WTC11 (cell line): ENCODE results near the gene FBXO2.
"Not testable (repeated sequence)": the region's sequence is repeated elsewhere in the genome, so short reads cannot be mapped to it uniquely, and the experiment has no call there.

Source experiments
- ESRRA ChIP-seq: sonication (generic); formaldehyde crosslinking; IDR thresholded peaks from 2 replicates; pipeline ENCODE4 v1.8.1; 2022; ENCODE audit warnings: mild to moderate bottlenecking, missing genetic modification reagents, borderline replicate concordance
- GABPB1 ChIP-seq: sonication (generic); formaldehyde crosslinking; IDR thresholded peaks from 2 replicates; pipeline ENCODE4 v1.8.1; 2023; ENCODE audit warnings: mild to moderate bottlenecking, missing genetic modification reagents
- JUN ChIP-seq: sonication (generic); formaldehyde crosslinking; IDR thresholded peaks from 2 replicates; pipeline ENCODE4 v1.8.0; 2023; ENCODE audit warnings: mild to moderate bottlenecking, missing genetic modification reagents
- SP1 ChIP-seq: sonication (generic); formaldehyde crosslinking; conservative IDR thresholded peaks from 2 replicates; pipeline ENCODE4 v1.8.1; 2022; ENCODE audit warnings: missing genetic modification reagents
- TEAD4 ChIP-seq: sonication (generic); formaldehyde crosslinking; IDR thresholded peaks from 2 replicates; pipeline ENCODE4 v1.8.0; 2022; ENCODE audit warnings: mild to moderate bottlenecking, missing genetic modification reagents
- TF ChIP-seq, protein P1 (sequence below): fragments of 200-600 bp; IDR thresholded peaks from 2 replicates; pipeline ENCODE4 v1.8.0; 2022; ENCODE audit warnings: antibody characterized with exemption
- TF ChIP-seq, protein P2 (sequence below): sonication (generic); formaldehyde crosslinking; IDR thresholded peaks from 2 replicates; pipeline ENCODE4 v1.8.1; 2023; ENCODE audit warnings: mild to moderate bottlenecking, missing genetic modification reagents
- TF ChIP-seq, protein P3 (sequence below): sonication (generic); formaldehyde crosslinking; IDR thresholded peaks from 2 replicates; pipeline ENCODE4 v1.8.0; 2023; ENCODE audit warnings: mild to moderate bottlenecking, missing genetic modification reagents

DNA sequence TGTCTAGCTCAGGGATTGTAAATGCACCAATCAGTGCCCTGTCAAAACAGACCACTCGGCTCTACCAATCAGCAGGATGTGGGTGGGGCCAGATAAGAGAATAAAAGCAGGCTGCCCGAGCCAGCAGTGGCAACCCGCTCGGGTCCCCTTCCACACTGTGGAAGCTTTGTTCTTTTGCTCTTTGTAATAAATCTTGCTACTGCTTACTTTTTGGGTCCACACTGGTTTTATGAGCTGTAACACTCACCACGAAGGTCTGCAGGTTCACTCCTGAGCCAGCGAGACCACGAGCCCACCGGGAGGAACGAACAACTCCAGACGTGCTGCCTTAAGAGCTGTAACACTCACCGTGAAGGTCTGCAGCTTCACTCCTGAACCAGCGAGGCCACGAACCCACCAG lies 44.9 kb downstream of the FBXO2 start:
- TF ChIP-seq, protein P1, sequence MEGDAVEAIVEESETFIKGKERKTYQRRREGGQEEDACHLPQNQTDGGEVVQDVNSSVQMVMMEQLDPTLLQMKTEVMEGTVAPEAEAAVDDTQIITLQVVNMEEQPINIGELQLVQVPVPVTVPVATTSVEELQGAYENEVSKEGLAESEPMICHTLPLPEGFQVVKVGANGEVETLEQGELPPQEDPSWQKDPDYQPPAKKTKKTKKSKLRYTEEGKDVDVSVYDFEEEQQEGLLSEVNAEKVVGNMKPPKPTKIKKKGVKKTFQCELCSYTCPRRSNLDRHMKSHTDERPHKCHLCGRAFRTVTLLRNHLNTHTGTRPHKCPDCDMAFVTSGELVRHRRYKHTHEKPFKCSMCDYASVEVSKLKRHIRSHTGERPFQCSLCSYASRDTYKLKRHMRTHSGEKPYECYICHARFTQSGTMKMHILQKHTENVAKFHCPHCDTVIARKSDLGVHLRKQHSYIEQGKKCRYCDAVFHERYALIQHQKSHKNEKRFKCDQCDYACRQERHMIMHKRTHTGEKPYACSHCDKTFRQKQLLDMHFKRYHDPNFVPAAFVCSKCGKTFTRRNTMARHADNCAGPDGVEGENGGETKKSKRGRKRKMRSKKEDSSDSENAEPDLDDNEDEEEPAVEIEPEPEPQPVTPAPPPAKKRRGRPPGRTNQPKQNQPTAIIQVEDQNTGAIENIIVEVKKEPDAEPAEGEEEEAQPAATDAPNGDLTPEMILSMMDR = not testable (repeated sequence)
- not testable (repeated sequence) for TF ChIP-seq TEAD4, ESRRA, SP1, GABPB1, JUN (CRISPR knock-in tag)
- TF ChIP-seq, protein P2, sequence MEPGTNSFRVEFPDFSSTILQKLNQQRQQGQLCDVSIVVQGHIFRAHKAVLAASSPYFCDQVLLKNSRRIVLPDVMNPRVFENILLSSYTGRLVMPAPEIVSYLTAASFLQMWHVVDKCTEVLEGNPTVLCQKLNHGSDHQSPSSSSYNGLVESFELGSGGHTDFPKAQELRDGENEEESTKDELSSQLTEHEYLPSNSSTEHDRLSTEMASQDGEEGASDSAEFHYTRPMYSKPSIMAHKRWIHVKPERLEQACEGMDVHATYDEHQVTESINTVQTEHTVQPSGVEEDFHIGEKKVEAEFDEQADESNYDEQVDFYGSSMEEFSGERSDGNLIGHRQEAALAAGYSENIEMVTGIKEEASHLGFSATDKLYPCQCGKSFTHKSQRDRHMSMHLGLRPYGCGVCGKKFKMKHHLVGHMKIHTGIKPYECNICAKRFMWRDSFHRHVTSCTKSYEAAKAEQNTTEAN (CRISPR knock-in tag) = not testable (repeated sequence)
- TF ChIP-seq, protein P3, sequence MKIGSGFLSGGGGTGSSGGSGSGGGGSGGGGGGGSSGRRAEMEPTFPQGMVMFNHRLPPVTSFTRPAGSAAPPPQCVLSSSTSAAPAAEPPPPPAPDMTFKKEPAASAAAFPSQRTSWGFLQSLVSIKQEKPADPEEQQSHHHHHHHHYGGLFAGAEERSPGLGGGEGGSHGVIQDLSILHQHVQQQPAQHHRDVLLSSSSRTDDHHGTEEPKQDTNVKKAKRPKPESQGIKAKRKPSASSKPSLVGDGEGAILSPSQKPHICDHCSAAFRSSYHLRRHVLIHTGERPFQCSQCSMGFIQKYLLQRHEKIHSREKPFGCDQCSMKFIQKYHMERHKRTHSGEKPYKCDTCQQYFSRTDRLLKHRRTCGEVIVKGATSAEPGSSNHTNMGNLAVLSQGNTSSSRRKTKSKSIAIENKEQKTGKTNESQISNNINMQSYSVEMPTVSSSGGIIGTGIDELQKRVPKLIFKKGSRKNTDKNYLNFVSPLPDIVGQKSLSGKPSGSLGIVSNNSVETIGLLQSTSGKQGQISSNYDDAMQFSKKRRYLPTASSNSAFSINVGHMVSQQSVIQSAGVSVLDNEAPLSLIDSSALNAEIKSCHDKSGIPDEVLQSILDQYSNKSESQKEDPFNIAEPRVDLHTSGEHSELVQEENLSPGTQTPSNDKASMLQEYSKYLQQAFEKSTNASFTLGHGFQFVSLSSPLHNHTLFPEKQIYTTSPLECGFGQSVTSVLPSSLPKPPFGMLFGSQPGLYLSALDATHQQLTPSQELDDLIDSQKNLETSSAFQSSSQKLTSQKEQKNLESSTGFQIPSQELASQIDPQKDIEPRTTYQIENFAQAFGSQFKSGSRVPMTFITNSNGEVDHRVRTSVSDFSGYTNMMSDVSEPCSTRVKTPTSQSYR (CRISPR knock-in tag) = not testable (repeated sequence)
